Fibroblast of pulmonary artery (primary cell): Measurements from ENCODE around the gene CARNS1.

ENCODE experiments used
- DNase-seq: peaks from one replicate; pipeline ENCODE4 v3.0.0-alpha.2; 2010; ENCODE audit warnings: low read depth
- H3K4me3 ChIP-seq: replicated peaks from 2 replicates; pipeline ENCODE4 v1.5.1; 2011; ENCODE audit warnings: low read depth, mild to moderate bottlenecking, control low read depth, low read length, moderate library complexity
- TF ChIP-seq, protein P1 (sequence below): IDR thresholded peaks from 2 replicates; pipeline ENCODE4 v1.5.1; 2011; ENCODE audit warnings: mild to moderate bottlenecking, control low read depth, low read length, inconsistent platforms; ENCODE audit errors: missing control alignments

CARNS1 gene

DNA sequence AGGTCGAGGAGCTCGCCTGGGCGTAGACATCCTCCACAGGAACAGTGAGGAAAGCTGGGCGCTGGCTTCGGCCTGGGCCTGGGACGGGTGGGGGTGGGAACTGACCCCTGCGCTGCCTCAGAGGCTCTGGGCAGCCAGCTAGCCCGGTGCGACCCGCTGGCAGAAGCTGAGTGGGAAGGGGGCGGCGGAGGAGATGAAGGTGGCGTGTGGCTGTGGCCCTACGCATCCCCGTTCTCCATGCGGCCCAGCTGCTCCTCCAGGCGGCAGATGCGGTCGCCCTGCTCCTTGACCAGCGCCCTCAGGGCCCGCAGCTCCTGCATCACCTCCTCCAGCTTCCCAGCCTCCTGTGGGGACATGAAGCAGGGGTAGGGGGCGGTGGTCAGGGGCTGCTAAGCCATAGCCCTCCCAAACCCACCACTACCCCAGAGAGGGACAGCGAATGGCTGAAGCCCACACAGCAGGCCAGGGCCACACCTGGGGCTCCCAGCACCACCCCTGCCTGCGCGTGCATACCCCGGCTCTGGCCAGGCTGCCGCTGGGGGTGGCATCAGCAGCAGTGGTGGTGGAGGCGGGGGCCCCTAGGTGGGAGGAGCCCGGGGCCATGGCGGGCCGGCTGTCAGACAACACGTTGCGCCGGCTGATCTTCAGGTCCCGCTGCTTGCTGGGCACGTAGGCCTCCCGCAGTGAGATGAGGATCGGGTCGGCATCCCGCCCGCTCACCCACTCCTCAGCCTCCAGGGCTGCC lies 22.9 kb downstream of the CARNS1 start:
- TF ChIP-seq, protein P1, sequence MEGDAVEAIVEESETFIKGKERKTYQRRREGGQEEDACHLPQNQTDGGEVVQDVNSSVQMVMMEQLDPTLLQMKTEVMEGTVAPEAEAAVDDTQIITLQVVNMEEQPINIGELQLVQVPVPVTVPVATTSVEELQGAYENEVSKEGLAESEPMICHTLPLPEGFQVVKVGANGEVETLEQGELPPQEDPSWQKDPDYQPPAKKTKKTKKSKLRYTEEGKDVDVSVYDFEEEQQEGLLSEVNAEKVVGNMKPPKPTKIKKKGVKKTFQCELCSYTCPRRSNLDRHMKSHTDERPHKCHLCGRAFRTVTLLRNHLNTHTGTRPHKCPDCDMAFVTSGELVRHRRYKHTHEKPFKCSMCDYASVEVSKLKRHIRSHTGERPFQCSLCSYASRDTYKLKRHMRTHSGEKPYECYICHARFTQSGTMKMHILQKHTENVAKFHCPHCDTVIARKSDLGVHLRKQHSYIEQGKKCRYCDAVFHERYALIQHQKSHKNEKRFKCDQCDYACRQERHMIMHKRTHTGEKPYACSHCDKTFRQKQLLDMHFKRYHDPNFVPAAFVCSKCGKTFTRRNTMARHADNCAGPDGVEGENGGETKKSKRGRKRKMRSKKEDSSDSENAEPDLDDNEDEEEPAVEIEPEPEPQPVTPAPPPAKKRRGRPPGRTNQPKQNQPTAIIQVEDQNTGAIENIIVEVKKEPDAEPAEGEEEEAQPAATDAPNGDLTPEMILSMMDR: no peak
- H3K4me3 ChIP-seq: no peak overlapping the region
- DNase-seq: no peak

DNA sequence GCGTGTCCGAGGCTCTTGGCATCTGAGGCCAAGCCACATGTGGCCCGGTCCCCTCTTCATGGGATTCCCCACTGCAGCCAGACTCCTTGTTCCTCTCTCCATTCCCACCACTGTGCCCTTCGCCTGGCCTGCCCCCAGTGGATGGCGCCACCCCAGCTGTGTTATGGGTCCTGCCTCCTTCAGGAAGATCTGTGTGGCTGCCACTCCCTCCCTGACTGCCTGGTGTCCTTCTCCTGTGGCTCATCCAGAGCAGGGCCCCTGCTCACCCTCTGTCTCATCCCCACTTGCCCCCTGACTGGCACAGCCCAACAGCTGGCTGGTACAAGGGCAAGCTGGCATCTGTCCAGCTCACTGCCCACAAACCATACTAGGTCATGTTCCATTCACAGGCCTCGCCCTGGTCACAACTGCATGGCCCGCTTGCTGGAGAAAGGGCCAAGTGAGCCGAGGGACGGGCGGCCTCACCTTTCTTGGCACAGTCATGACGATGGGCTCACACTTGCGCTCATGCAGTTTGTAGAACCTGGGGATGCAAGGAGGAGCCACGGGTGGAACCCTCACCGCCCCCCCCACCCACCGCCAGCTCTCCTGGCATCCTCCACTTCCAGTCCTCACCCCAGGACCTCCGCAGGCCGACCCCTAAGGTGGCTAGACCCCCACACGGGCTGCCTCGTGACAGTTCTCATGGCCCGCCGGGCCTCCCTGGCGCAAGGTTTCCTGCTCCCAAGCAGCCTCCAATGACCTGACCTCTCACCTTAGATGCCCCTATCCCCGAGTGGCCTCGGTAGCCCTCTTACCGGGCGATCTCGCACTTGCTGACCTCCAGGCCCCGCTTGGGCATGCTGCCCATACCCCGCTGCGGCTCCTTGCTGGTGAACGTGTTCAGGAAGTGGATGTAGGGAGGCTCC lies 24.1 kb downstream of the CARNS1 start:
- TF ChIP-seq, protein P1: peak; percentile 13
- H3K4me3 ChIP-seq: no peak overlapping the region
- DNase-seq: no peak

DNA sequence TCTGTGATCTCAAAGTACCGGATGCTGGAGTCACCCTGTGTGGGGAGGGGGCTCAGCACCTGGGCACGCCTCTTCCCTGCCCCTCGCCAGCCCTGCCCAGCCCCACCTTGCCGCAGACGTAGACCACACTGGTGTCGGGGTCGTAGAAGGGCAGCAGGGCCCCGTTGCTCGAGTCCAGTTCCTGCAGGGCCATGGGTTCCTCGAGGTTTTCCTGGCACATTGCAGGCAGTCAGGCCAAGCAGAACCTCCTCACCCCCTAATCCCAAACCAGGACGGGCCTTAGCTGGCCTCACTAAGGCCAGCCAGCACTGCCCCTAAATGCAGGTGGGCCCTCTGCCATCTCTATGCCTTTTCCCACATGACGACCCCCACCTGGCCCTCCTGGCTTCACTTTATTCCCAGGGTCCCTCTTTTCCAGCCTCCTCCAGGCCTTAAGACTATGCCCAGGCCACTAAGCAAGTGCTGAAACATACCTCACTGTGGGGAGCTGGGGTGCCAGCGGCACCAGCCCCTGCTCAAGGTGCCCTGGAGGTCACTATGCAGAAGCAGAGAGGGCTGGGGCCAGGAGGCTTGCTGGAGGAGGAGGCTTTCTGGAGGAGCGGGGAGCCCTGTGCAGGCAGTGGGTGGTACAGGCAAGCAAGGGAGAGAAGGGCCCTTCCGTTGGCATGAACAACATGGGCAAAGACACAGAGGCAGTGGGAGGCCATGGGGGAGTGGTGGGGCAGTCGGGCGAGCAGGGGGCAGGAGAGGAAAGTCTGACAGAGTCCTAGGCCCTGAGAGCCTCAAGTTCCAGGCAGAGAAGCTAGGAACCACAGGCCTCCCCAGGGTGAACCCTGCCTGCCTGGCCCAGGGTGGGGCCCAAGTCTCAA lies 25.0 kb downstream of the CARNS1 start:
- TF ChIP-seq, protein P1: no peak
- no peak overlapping the region for H3K4me3 ChIP-seq
- DNase-seq: no peak

DNA sequence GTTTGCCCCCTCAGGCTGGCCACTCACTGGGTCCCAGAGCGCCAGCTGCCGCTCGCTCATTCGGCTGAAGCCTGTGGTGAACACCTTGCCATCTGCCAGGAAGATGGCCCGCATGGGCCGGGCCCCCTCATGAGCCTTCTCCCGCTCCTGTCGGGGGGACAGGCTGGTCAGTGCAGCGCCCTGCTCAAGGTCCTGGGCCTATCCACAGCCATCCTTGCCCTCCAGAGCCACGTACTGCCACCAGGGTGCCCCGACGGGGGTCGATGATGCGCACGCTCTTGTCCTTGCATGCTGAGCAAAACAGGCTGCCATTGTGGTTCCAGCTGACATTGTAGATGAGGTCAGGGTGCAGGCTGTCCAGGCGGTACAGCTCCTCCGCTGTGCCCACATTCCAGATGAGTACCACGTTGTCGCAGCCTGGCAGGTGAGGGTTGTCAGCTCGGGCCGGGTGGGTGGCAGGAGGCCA lies 25.7 kb downstream of the CARNS1 start:
- TF ChIP-seq, protein P1: no peak
- H3K4me3 ChIP-seq: no peak overlapping the region
- no peak for DNase-seq

DNA sequence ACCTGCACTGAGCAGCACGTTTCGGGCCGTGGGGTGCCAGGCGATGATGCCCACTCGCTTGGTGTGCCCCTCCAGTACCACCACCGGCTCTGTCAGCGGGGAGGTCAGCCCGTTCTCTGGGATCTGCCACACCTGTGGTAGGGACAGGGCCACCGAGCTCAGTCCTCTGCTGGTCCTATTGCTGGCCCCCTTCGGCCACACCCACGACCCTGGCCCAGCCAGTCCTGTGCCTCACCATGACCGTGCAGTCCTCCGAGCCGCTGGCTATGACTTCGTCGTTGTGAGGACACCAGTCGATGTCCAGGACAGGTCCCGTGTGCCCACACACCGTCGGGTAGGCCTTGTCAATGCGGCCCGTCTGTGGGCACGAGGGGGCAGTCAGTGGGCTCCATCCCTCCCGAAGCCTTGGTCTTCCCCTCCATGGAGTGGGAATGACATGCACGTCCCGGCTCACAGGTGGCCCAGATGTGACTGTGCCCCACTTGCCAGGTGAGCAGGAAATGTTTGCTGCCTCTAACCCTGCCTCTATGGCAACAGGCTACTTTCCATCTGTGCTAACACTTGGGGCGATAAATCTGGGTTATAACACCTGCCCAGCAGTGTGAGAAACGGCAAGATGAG lies 26.4 kb downstream of the CARNS1 start:
- TF ChIP-seq, protein P1: no peak

More for the DNA sequence above, 26.4 kb downstream of the CARNS1 start:
- DNase-seq: no peak
- no peak overlapping the region for H3K4me3 ChIP-seq
